Transverse colon (tissue), 4 donors: ENCODE measurements around the gene PAIP1. TPM values are rescaled to one million over a fixed set of nuclear protein-coding genes. Genes with fewer than 3 reads are reported as not detected.

Experiments used
- DNase-seq: peaks from one replicate; pipeline ENCODE4 v3.0.0-alpha.2; 2019
- H3K27ac ChIP-seq, 4 donors: fragments of 200-600 bp; sonication (generic); 2 replicates each; pipeline ENCODE4 v1.5.1; 2016 to 2018; ENCODE audit warnings: inconsistent platforms in 4 of 4
- H3K27me3 ChIP-seq: fragments of 200-600 bp; sonication (generic); 2 replicates; pipeline ENCODE4 v1.5.1; 2017; ENCODE audit warnings: inconsistent platforms
- H3K36me3 ChIP-seq, 4 donors: fragments of 200-600 bp; sonication (generic); 2 replicates each; pipeline ENCODE4 v1.5.1; 2017 to 2019; ENCODE audit warnings: inconsistent platforms in 4 of 4
- H3K4me1 ChIP-seq, 4 donors: fragments of 200-600 bp; sonication (generic); 2 replicates each; pipeline ENCODE4 v1.5.1; 2017 to 2020; ENCODE audit warnings: inconsistent platforms in 4 of 4
- H3K4me3 ChIP-seq, 4 donors: fragments of 200-600 bp; sonication (generic); 1 replicate in 1 of 4; 2 replicates in 3 of 4; pipeline versions ENCODE4 v1.5.1 to v1.6.1; 2017 to 2019; ENCODE audit warnings: inconsistent platforms in 4 of 4
- H3K9me3 ChIP-seq, 2 donors: fragments of 200-600 bp; sonication (generic); 2 replicates each; pipeline ENCODE4 v1.5.1; 2017 to 2019; ENCODE audit warnings: inconsistent platforms in 2 of 2
- EP300 ChIP-seq: sonication (generic); formaldehyde crosslinking; IDR thresholded peaks from one replicate; pipeline ENCODE4 v1.6.1; 2017; ENCODE audit warnings: antibody characterized with exemption, low read depth
- POLR2A ChIP-seq: fragments of 450-650 bp; IDR thresholded peaks from one replicate; pipeline ENCODE4 v1.6.1; 2016; ENCODE audit warnings: antibody characterized with exemption, mild to moderate bottlenecking, moderate library complexity
- POLR2AphosphoS5 ChIP-seq, 3 donors: sonication (generic); formaldehyde crosslinking; IDR thresholded peaks; one replicate each; pipeline ENCODE4 v1.6.1; 2016; ENCODE audit warnings: antibody characterized with exemption in 3 of 3
- WGBS, 2 donors: methylation state at CpG; one replicate each; pipeline ENCODE4 v1.1.5; 2018; ENCODE audit warnings: low coverage in 1 of 2; 5-methylcytosine and 5-hydroxymethylcytosine counted together
- in situ Hi-C, 4 donors: fragments of 200-750 bp; cut with MboI; loops; one replicate each; pipeline versions ENCODE4 v1.15.0 to v1.15.1; 2017; ENCODE audit warnings: low sequenced_read_pairs in 3 of 4, low pct_ligation_motif_present in 1 of 4, low pct_unique_long_range_greater_than_20kb in 1 of 4
- intact Hi-C: fragments of 100-400 bp; cut with DNase I; formaldehyde crosslinking; loops from one replicate; pipeline ENCODE4 v1.15.1; 2023; ENCODE audit warnings: low total_unique reads
- total RNA-seq, 4 donors: library from RNA; depleted of rRNA; stranded (reverse); fragments of >200 nt; gene quantifications; one replicate each; pipeline ENCODE4 v1.1.0, GENCODE V29; 2016
- TF ChIP-seq, protein P1 (sequence below), 5 experiments: fragments of 200-600 bp in 3 of 5; fragments of 450-650 bp in 2 of 5; sonication (generic) in 3 of 5; IDR thresholded peaks; 1 replicate in 2 of 5; 2 replicates in 3 of 5; pipeline ENCODE4 v1.5.1; 2016 to 2017; ENCODE audit warnings: antibody characterized with exemption in 5 of 5, inconsistent platforms in 3 of 5, mild to moderate bottlenecking in 2 of 5, moderate library complexity in 1 of 5

PAIP1 gene
- total RNA-seq, 4 donors from 2014 or later: 17.1 to 61.4 (median 46.3) TPM

DNA sequence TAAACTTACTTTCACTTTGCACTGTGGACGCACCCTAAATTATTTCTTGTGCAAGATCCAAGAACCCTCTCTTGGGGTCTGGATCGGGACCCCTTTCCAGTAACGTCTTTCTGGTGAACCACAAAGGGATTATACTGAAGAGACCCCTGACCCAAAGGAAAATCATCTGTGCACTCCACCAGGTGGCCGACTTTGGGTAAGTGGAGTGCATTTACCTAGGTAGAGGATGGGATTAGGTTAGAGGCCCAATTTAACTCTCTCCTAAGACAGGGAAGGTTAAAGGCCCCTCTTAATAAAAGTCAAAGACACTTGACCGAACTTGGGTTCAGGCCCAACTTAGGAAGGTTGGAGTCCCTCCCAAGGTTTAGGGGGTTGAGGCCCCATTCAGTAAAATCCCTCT is 8.2 kb upstream of the PAIP1 start:
- Histone ChIP-seq H3K27me3 (no peaks in the 10 kb centered on the region), H3K4me1 (no peaks in the 10 kb centered on the region), H3K27ac (no peak overlapping the region), H3K4me3 (no peak overlapping the region), H3K9me3 (no peaks in the 10 kb centered on the region), H3K36me3 (no peaks in the 10 kb centered on the region)
- WGBS, 2 donors: 92 to 100% methylated on average over 1 to 5 of the region's 5 CpGs
- in situ Hi-C loops: no loop called here
- TF ChIP-seq EP300 (no peak), POLR2A (no peak), POLR2AphosphoS5 (IDR thresholded peaks at IDR 0.05) (no peak)
- TF ChIP-seq, protein P1, sequence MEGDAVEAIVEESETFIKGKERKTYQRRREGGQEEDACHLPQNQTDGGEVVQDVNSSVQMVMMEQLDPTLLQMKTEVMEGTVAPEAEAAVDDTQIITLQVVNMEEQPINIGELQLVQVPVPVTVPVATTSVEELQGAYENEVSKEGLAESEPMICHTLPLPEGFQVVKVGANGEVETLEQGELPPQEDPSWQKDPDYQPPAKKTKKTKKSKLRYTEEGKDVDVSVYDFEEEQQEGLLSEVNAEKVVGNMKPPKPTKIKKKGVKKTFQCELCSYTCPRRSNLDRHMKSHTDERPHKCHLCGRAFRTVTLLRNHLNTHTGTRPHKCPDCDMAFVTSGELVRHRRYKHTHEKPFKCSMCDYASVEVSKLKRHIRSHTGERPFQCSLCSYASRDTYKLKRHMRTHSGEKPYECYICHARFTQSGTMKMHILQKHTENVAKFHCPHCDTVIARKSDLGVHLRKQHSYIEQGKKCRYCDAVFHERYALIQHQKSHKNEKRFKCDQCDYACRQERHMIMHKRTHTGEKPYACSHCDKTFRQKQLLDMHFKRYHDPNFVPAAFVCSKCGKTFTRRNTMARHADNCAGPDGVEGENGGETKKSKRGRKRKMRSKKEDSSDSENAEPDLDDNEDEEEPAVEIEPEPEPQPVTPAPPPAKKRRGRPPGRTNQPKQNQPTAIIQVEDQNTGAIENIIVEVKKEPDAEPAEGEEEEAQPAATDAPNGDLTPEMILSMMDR (IDR thresholded peaks at IDR 0.05): no peak
- intact Hi-C loops: no loop called here
- no peak for DNase-seq

DNA sequence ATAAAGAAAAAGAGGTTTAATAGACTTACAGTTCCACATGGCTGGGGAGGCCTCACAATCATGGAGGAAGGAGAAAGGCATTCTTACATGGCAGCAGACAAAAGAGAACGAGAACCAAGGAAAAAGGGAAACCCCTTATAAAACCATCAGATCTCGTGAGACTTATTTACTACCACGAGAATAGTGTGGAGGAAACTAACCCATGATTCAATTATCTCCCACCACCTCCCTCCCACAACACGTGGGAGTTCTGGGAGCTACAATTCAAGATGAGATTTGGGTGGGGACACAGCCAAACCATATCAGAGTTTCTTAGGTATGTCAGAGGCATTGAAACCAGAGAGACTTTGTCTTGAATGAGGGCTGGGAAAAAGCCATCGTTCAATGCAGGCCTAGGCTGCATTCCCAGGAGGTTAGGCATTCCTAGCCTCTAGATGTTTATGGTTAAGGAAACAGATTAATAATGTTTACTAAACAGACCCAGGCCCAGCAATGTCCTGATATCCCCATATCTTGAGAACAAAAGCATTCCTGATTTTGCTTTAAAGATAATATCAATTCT is 7.5 kb upstream of the PAIP1 start:
- Histone ChIP-seq H3K4me3 (no peak overlapping the region), H3K27me3 (no peaks in the 10 kb centered on the region), H3K27ac (no peak overlapping the region), H3K9me3 (no peaks in the 10 kb centered on the region), H3K4me1 (no peaks in the 10 kb centered on the region), H3K36me3 (no peaks in the 10 kb centered on the region)
- WGBS, 2 donors: 0 to 51% methylated on average over 1 to 5 of the region's 5 CpGs
- TF ChIP-seq, protein P1 (IDR thresholded peaks at IDR 0.05): no peak
- TF ChIP-seq POLR2A: no peak
- TF ChIP-seq POLR2AphosphoS5 (IDR thresholded peaks at IDR 0.05): no peak
- no peak for TF ChIP-seq EP300
- intact Hi-C loops (no loop called here), in situ Hi-C loops (no loop called here)
- DNase-seq: no peak

DNA sequence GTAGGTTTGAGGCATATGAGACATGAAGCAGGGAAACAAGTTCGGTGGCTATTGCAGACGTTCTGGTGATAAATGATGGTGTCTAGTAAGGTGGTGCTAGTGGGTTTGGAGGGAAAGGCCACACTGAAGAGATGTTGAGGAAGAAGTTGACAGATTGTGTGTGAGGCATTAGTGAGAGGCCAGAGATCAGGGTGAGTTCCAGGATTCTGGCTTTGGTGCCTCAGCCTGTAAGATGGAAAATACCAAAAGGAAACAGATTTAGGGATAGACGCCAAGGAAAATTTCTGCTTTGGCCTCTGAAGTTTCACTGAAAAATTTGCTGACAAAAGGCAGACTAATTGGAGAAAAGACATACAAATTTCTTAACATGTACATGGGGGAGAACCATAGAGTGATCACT is 6.4 kb upstream of the PAIP1 start:
- Histone ChIP-seq H3K27me3 (no peaks in the 10 kb centered on the region), H3K9me3 (no peaks in the 10 kb centered on the region), H3K4me3 (no peak overlapping the region), H3K27ac (no peak overlapping the region), H3K36me3 (no peaks in the 10 kb centered on the region), H3K4me1 (no peaks in the 10 kb centered on the region)
- no peak for TF ChIP-seq POLR2A
- TF ChIP-seq POLR2AphosphoS5 (IDR thresholded peaks at IDR 0.05): no peak
- TF ChIP-seq EP300: no peak
- TF ChIP-seq, protein P1 (IDR thresholded peaks at IDR 0.05): no peak
- no peak for DNase-seq
- in situ Hi-C loops: no loop called here
- 64 to 70% methylated on average over 3 of the region's 3 CpGs for WGBS, 2 donors
- intact Hi-C loops: no loop called here

DNA sequence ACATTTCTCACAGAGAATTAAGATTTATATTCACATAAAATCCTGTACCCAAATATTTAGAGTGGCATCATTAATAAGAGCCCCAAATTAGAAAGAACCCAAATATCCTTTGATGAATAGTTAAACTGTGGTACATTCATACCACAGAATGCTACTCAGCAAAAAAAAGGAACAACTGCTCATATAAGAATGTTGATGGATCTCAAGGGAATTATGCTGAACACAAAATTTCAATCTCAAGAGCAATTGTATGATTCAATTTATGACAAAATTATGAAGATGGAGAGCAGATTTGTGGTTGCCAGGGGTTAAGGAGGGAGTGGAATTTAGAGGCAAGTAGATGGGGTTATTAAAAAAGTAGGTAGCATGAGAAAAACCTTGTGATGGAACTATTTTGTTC is 4.5 kb upstream of the PAIP1 start:
- TF ChIP-seq, protein P1 (IDR thresholded peaks at IDR 0.05): no peak
- TF ChIP-seq EP300 (no peak), POLR2A (no peak)
- no peak for DNase-seq
- peaks cover 0 to 5% (median 1%) of the 10 kb centered on the region in 4 donors for H3K4me1 ChIP-seq
- in situ Hi-C loops: no loop called here
- H3K9me3 ChIP-seq: no peaks in the 10 kb centered on the region
- H3K36me3 ChIP-seq: no peaks in the 10 kb centered on the region
- no peaks in the 10 kb centered on the region for H3K27me3 ChIP-seq
- intact Hi-C loops: no loop called here
- no peak overlapping the region for H3K4me3 ChIP-seq
- H3K27ac ChIP-seq: no peak overlapping the region
